OCI-LY3 (cell line): ENCODE measurements around the gene CFAP92.

Experiments used
- CTCF ChIP-seq: fragments of 200-600, 300-600 bp; sonication (generic); IDR thresholded peaks from 2 replicates; pipeline ENCODE4 v1.5.1; 2014; ENCODE audit warnings: antibody characterized with exemption, low read length, low read depth
- EZH2phosphoT487 ChIP-seq: fragments of 200-600 bp; shearing (Covaris generic); IDR thresholded peaks from 2 replicates; pipeline ENCODE4 v1.6.1; 2018; ENCODE audit warnings: antibody characterized with exemption, mixed run types, low read depth

DNA sequence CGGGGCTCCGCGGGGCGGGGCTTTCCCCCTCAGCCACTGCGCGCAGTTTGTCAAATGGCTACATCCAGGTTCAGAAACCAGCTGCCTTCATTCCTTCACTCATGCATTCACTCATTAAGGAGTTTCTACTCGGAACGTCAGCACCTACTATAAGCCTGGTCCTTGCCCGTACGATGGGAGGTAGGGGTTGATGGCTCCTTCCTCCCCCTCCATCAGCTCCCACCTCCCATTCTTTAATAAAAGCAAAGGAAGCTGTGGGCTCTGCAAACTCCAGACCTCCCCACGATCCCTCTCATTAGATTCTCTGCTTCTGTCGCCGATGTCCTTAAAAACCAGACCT lies 267 bp upstream of the CFAP92 start:
- TF ChIP-seq EZH2phosphoT487, result no peak
- TF ChIP-seq CTCF, result no peak
